K562 (cell line): ENCODE measurements around the gene DUSP28. TPM values are rescaled to one million over a fixed set of nuclear protein-coding genes. Genes with fewer than 3 reads are reported as not detected.

Experiments
- FOS ChIP-seq: IDR thresholded peaks from 3 replicates; pipeline ENCODE4 v1.6.1; 2011; ENCODE audit not compliant: insufficient read length; ENCODE audit errors: extremely low read depth
- HDAC1 ChIP-seq, 2 experiments: fragments of 450-650 bp; IDR thresholded peaks; 2 replicates each; pipeline ENCODE4 v1.6.1; 2016 to 2017; ENCODE audit warnings: inconsistent platforms in 1 of 2, mild to moderate bottlenecking in 1 of 2, moderate library complexity in 1 of 2
- HDGF ChIP-seq: fragments of 450-650 bp; IDR thresholded peaks from 2 replicates; pipeline ENCODE4 v1.6.1; 2016
- NRF1 ChIP-seq, 2 experiments: fragments of 450-650 bp; IDR thresholded peaks in 1 of 2; conservative IDR thresholded peaks in 1 of 2; 2 replicates each; pipeline ENCODE4 v1.6.1; 2014; ENCODE audit warnings: mild to moderate bottlenecking in 2 of 2
- SAFB2 ChIP-seq: fragments of 200-400 bp; formaldehyde crosslinking; IDR thresholded peaks from 2 replicates; pipeline ENCODE4 v1.6.1; 2018; ENCODE audit warnings: borderline replicate concordance, low read length, low read depth, moderate library complexity; ENCODE audit not compliant: severe bottlenecking
- ZNF134 ChIP-seq: fragments of 250-450 bp; sonication (Bioruptor Pico); conservative IDR thresholded peaks from 2 replicates; pipeline ENCODE4 v1.4.0; 2020
- ZNF639 ChIP-seq, 2 experiments: fragments of 200-800 bp in 1 of 2; sonication (Bioruptor generic) in 1 of 2; sonication (generic) in 1 of 2; formaldehyde crosslinking in 1 of 2; IDR thresholded peaks in 1 of 2; conservative IDR thresholded peaks in 1 of 2; 2 replicates each; pipeline versions ENCODE4 v1.5.0 to v1.6.1; 2016 to 2020; ENCODE audit warnings: missing compliant biosample characterization in 1 of 2, missing genetic modification characterization in 1 of 2, missing genetic modification reagents in 1 of 2
- polyA plus RNA-seq, 8 experiments: library from polyadenylated mRNA; depleted of rRNA in 4 of 8; stranded (reverse) in 5 of 8; unstranded in 3 of 8; fragments of >200 nt; fragmentation: Nextera tagmentation in 2 of 8; fragmentation: Illumina TruSeq in 1 of 8; extraction: Ambion mirVana in 2 of 8; extraction: Trizol in 1 of 8; gene quantifications; 2 replicates each; pipeline versions ENCODE4 v1.2.1 to v1.2.3, GENCODE V29; 2011 to 2014; ENCODE audit warnings: inconsistent platforms in 1 of 8, missing spikeins in 1 of 8
- total RNA-seq, 7 experiments: library from RNA; depleted of rRNA in 6 of 7; stranded (reverse); fragments of >200 nt in 6 of 7; fragmentation: Illumina TruSeq in 2 of 7; extraction: Trizol in 2 of 7; gene quantifications; 2 replicates each; pipeline versions ENCODE4 v1.2.1 to v1.2.3, GENCODE V29; 2011 to 2021; ENCODE audit warnings: low replicate concordance in 1 of 7
- TF ChIP-seq, protein P1 (sequence below): sonication (generic); formaldehyde crosslinking; IDR thresholded peaks from 2 replicates; pipeline ENCODE4 v1.8.0; 2022; ENCODE audit warnings: mild to moderate bottlenecking, missing genetic modification reagents
- TF ChIP-seq, protein P2 (sequence below): fragments of 200-600 bp; sonication (generic); IDR thresholded peaks from one replicate; pipeline ENCODE4 v1.6.1; 2012; ENCODE audit warnings: mild to moderate bottlenecking, low read depth, low read length, inconsistent platforms

DUSP28 gene
- total and polyA plus RNA-seq, 9 of the 15 experiments (the other 6 are each of a cell fraction or from before 2014, with no cell fraction given): 2.8 to 8.1 (median 4.2) TPM

- TF ChIP-seq, protein P1, sequence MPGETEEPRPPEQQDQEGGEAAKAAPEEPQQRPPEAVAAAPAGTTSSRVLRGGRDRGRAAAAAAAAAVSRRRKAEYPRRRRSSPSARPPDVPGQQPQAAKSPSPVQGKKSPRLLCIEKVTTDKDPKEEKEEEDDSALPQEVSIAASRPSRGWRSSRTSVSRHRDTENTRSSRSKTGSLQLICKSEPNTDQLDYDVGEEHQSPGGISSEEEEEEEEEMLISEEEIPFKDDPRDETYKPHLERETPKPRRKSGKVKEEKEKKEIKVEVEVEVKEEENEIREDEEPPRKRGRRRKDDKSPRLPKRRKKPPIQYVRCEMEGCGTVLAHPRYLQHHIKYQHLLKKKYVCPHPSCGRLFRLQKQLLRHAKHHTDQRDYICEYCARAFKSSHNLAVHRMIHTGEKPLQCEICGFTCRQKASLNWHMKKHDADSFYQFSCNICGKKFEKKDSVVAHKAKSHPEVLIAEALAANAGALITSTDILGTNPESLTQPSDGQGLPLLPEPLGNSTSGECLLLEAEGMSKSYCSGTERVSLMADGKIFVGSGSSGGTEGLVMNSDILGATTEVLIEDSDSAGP: no peak
- TF ChIP-seq HDGF (no peak), ZNF134 (CRISPR knock-in tag) (no peak), NRF1 (conservative IDR thresholded peaks at IDR 0.05 in 1 of 2, IDR thresholded peaks at IDR 0.05 in 1 of 2) (no peak), SAFB2 (no peak), HDAC1 (IDR thresholded peaks at IDR 0.05) (no peak), ZNF639 (CRISPR knock-in tag; conservative IDR thresholded peaks at IDR 0.05 in 1 of 2, IDR thresholded peaks at IDR 0.05 in 1 of 2) (no peak), FOS (no peak)
- TF ChIP-seq, protein P2, sequence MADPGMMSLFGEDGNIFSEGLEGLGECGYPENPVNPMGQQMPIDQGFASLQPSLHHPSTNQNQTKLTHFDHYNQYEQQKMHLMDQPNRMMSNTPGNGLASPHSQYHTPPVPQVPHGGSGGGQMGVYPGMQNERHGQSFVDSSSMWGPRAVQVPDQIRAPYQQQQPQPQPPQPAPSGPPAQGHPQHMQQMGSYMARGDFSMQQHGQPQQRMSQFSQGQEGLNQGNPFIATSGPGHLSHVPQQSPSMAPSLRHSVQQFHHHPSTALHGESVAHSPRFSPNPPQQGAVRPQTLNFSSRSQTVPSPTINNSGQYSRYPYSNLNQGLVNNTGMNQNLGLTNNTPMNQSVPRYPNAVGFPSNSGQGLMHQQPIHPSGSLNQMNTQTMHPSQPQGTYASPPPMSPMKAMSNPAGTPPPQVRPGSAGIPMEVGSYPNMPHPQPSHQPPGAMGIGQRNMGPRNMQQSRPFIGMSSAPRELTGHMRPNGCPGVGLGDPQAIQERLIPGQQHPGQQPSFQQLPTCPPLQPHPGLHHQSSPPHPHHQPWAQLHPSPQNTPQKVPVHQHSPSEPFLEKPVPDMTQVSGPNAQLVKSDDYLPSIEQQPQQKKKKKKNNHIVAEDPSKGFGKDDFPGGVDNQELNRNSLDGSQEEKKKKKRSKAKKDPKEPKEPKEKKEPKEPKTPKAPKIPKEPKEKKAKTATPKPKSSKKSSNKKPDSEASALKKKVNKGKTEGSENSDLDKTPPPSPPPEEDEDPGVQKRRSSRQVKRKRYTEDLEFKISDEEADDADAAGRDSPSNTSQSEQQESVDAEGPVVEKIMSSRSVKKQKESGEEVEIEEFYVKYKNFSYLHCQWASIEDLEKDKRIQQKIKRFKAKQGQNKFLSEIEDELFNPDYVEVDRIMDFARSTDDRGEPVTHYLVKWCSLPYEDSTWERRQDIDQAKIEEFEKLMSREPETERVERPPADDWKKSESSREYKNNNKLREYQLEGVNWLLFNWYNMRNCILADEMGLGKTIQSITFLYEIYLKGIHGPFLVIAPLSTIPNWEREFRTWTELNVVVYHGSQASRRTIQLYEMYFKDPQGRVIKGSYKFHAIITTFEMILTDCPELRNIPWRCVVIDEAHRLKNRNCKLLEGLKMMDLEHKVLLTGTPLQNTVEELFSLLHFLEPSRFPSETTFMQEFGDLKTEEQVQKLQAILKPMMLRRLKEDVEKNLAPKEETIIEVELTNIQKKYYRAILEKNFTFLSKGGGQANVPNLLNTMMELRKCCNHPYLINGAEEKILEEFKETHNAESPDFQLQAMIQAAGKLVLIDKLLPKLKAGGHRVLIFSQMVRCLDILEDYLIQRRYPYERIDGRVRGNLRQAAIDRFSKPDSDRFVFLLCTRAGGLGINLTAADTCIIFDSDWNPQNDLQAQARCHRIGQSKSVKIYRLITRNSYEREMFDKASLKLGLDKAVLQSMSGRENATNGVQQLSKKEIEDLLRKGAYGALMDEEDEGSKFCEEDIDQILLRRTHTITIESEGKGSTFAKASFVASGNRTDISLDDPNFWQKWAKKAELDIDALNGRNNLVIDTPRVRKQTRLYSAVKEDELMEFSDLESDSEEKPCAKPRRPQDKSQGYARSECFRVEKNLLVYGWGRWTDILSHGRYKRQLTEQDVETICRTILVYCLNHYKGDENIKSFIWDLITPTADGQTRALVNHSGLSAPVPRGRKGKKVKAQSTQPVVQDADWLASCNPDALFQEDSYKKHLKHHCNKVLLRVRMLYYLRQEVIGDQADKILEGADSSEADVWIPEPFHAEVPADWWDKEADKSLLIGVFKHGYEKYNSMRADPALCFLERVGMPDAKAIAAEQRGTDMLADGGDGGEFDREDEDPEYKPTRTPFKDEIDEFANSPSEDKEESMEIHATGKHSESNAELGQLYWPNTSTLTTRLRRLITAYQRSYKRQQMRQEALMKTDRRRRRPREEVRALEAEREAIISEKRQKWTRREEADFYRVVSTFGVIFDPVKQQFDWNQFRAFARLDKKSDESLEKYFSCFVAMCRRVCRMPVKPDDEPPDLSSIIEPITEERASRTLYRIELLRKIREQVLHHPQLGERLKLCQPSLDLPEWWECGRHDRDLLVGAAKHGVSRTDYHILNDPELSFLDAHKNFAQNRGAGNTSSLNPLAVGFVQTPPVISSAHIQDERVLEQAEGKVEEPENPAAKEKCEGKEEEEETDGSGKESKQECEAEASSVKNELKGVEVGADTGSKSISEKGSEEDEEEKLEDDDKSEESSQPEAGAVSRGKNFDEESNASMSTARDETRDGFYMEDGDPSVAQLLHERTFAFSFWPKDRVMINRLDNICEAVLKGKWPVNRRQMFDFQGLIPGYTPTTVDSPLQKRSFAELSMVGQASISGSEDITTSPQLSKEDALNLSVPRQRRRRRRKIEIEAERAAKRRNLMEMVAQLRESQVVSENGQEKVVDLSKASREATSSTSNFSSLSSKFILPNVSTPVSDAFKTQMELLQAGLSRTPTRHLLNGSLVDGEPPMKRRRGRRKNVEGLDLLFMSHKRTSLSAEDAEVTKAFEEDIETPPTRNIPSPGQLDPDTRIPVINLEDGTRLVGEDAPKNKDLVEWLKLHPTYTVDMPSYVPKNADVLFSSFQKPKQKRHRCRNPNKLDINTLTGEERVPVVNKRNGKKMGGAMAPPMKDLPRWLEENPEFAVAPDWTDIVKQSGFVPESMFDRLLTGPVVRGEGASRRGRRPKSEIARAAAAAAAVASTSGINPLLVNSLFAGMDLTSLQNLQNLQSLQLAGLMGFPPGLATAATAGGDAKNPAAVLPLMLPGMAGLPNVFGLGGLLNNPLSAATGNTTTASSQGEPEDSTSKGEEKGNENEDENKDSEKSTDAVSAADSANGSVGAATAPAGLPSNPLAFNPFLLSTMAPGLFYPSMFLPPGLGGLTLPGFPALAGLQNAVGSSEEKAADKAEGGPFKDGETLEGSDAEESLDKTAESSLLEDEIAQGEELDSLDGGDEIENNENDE: no peak
- TF ChIP-seq, all 486 proteins: peak for 0
These were observed 21.7 kb downstream of the DUSP28 start (continued) for GRCh38 chr2:240581811-240582210.
